Loucy (cell line): ENCODE measurements around the gene PELI2.

ENCODE experiments used
- EZH2phosphoT487 ChIP-seq: fragments of 200-600 bp; IDR thresholded peaks from 2 replicates; pipeline ENCODE4 v1.6.1; 2018; ENCODE audit warnings: antibody characterized with exemption, mild to moderate bottlenecking, moderate library complexity, borderline replicate concordance
- TF ChIP-seq, protein P1 (sequence below): fragments of 200-600 bp; sonication (generic); conservative IDR thresholded peaks from 2 replicates; pipeline ENCODE4 v1.5.1; 2014; ENCODE audit warnings: mild to moderate bottlenecking, antibody characterized with exemption, low read length

DNA sequence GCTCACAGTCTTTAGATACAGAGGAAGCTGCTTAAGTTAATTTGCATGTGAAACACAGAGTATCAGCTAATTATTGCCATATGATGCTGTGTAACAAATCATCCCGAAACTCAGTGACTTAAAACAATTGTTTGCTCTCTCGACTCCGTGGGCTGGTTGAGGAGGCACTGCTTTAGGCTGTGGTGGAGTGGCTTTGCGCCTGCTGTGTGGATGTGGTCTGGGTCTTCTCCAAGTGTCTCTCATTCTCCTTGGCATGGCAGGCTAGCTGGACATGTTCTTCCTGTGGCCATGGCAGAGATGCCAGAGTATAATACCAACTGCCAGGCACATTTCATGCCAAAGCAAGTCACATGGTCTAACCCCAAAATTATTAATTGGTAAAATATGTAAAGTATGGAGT is 40.9 kb downstream of the PELI2 start:
- TF ChIP-seq, protein P1, sequence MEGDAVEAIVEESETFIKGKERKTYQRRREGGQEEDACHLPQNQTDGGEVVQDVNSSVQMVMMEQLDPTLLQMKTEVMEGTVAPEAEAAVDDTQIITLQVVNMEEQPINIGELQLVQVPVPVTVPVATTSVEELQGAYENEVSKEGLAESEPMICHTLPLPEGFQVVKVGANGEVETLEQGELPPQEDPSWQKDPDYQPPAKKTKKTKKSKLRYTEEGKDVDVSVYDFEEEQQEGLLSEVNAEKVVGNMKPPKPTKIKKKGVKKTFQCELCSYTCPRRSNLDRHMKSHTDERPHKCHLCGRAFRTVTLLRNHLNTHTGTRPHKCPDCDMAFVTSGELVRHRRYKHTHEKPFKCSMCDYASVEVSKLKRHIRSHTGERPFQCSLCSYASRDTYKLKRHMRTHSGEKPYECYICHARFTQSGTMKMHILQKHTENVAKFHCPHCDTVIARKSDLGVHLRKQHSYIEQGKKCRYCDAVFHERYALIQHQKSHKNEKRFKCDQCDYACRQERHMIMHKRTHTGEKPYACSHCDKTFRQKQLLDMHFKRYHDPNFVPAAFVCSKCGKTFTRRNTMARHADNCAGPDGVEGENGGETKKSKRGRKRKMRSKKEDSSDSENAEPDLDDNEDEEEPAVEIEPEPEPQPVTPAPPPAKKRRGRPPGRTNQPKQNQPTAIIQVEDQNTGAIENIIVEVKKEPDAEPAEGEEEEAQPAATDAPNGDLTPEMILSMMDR: no peak
- no peak for TF ChIP-seq EZH2phosphoT487
